Ishikawa (cell line): ENCODE results near the gene NR2F1-AS1.

Experiments used
- CEBPB ChIP-seq: IDR thresholded peaks from 2 replicates; pipeline ENCODE4 v1.6.1; 2012
- CREB1 ChIP-seq: IDR thresholded peaks from 2 replicates; pipeline ENCODE4 v1.6.1; 2012; ENCODE audit warnings: low read depth
- EGR1 ChIP-seq: IDR thresholded peaks from 2 replicates; pipeline ENCODE4 v1.6.1; 2012
- EP300 ChIP-seq: IDR thresholded peaks from 2 replicates; pipeline ENCODE4 v1.6.1; 2012; ENCODE audit warnings: borderline replicate concordance
- FOXM1 ChIP-seq: IDR thresholded peaks from 2 replicates; pipeline ENCODE4 v1.6.1; 2012; ENCODE audit warnings: low read depth, borderline replicate concordance
- MAX ChIP-seq: IDR thresholded peaks from 2 replicates; pipeline ENCODE4 v1.6.1; 2012
- NFIC ChIP-seq: IDR thresholded peaks from 2 replicates; pipeline ENCODE4 v1.6.1; 2012
- RAD21 ChIP-seq: IDR thresholded peaks from 2 replicates; pipeline ENCODE4 v1.6.1; 2012; ENCODE audit warnings: low read depth
- TAF1 ChIP-seq: IDR thresholded peaks from 2 replicates; pipeline ENCODE4 v1.6.1; 2012; ENCODE audit warnings: low read depth, mild to moderate bottlenecking
- TCF12 ChIP-seq: IDR thresholded peaks from 2 replicates; pipeline ENCODE4 v1.6.1; 2012; ENCODE audit warnings: low read depth
- TEAD4 ChIP-seq: IDR thresholded peaks from 2 replicates; pipeline ENCODE4 v1.6.1; 2012
- USF1 ChIP-seq: IDR thresholded peaks from 2 replicates; pipeline ENCODE4 v1.6.1; 2012
- YY1 ChIP-seq: IDR thresholded peaks from 2 replicates; pipeline ENCODE4 v1.6.1; 2012; ENCODE audit warnings: low read depth
- ZBTB7A ChIP-seq: IDR thresholded peaks from 2 replicates; pipeline ENCODE4 v1.6.1; 2012; ENCODE audit warnings: low read depth
- TF ChIP-seq, protein P1 (sequence below): IDR thresholded peaks from 2 replicates; pipeline ENCODE4 v1.6.1; 2012; ENCODE audit warnings: low read depth, mild to moderate bottlenecking

The NR2F1-AS1 gene

GRCh38 chr5:93395971-93396379 is 185.0 kb downstream of the NR2F1-AS1 start:
- peak; percentile 43; the same call in 1 of the 2 replicates for TF ChIP-seq CEBPB
- no peak for TF ChIP-seq TAF1
- no peak for TF ChIP-seq EGR1
- TF ChIP-seq TCF12: no peak
- TF ChIP-seq NFIC: no peak
- no peak for TF ChIP-seq MAX
- no peak for TF ChIP-seq USF1
- TF ChIP-seq RAD21: no peak

DNA sequence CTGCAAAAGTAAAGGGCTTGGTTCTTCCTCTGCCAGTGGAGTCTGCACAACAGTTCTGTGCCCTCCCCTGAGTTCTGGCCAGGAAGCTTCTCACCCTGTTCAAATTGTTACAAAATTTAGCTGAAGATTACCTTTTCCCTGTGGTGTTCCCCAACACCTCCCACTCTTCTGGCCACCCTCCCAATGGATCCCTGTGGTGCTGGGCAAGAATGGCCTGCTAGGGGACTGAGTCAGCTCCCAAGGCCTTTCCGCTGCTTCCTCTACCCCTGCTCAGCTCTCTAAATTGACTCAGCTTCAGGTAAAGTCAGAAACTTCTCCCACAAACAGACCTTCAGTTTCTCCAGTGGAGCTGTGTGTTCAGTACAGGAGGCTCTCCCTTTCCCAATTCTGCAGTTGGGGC is 186.0 kb downstream of the NR2F1-AS1 start:
- TF ChIP-seq MAX (no peak), EP300 (no peak), RAD21 (no peak), NFIC (no peak), USF1 (no peak), YY1 (no peak), TAF1 (no peak), CEBPB (no peak), EGR1 (no peak), FOXM1 (no peak), ZBTB7A (no peak), TEAD4 (no peak), CREB1 (no peak), TCF12 (no peak)
- TF ChIP-seq, protein P1, sequence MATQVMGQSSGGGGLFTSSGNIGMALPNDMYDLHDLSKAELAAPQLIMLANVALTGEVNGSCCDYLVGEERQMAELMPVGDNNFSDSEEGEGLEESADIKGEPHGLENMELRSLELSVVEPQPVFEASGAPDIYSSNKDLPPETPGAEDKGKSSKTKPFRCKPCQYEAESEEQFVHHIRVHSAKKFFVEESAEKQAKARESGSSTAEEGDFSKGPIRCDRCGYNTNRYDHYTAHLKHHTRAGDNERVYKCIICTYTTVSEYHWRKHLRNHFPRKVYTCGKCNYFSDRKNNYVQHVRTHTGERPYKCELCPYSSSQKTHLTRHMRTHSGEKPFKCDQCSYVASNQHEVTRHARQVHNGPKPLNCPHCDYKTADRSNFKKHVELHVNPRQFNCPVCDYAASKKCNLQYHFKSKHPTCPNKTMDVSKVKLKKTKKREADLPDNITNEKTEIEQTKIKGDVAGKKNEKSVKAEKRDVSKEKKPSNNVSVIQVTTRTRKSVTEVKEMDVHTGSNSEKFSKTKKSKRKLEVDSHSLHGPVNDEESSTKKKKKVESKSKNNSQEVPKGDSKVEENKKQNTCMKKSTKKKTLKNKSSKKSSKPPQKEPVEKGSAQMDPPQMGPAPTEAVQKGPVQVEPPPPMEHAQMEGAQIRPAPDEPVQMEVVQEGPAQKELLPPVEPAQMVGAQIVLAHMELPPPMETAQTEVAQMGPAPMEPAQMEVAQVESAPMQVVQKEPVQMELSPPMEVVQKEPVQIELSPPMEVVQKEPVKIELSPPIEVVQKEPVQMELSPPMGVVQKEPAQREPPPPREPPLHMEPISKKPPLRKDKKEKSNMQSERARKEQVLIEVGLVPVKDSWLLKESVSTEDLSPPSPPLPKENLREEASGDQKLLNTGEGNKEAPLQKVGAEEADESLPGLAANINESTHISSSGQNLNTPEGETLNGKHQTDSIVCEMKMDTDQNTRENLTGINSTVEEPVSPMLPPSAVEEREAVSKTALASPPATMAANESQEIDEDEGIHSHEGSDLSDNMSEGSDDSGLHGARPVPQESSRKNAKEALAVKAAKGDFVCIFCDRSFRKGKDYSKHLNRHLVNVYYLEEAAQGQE: no peak

GRCh38 chr5:93394301-93394700 is 186.7 kb downstream of the NR2F1-AS1 start:
- TF ChIP-seq NFIC: no peak
- TF ChIP-seq RAD21: no peak
- no peak for TF ChIP-seq CREB1
- TF ChIP-seq, protein P1: no peak
- TF ChIP-seq EP300: no peak

GRCh38 chr5:93385655-93386054 is 195.4 kb downstream of the NR2F1-AS1 start:
- TF ChIP-seq MAX: no peak
- TF ChIP-seq ZBTB7A: no peak
- TF ChIP-seq TEAD4: no peak
- TF ChIP-seq USF1: no peak
- TF ChIP-seq CEBPB: no peak
- TF ChIP-seq NFIC: no peak

DNA sequence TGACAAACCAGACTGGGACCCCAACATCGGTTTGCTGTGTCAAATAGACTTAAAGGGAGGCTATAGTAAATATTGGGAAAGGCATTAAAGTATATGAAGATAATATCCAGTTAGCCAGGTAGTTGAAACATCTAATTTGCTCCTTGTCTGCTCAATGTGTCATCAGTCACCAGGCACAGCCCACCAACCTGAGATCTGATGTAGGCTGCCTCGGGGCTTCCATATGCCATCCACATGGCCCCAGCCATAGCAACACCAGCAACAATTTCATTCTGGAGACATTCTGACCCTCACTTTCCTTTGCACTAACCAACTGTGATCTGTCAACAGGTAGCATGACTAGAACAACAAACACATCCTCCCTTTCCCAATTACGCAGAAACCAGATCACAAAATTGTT is 196.0 kb downstream of the NR2F1-AS1 start:
- TF ChIP-seq FOXM1 (no peak), TAF1 (no peak), ZBTB7A (no peak), NFIC (no peak), CREB1 (no peak), USF1 (no peak), EGR1 (no peak), RAD21 (no peak), YY1 (no peak), EP300 (no peak), MAX (no peak), CEBPB (no peak), TEAD4 (no peak), TCF12 (no peak)
- TF ChIP-seq, protein P1: no peak
